ENCODE results near the gene SH3RF3. TPM values are rescaled to one million over a fixed set of nuclear protein-coding genes. Genes with fewer than 3 reads are reported as not detected.

The SH3RF3 gene
- total RNA-seq, 1 donor from 2014 or later, result 0.28 TPM

GRCh38 chr2:109084341-109084740, 44.7 kb upstream of the SH3RF3 start:
- Mint-ChIP-seq H3K36me3 (no peaks in the 10 kb centered on the region), H3K4me1 (peaks cover 7% of the 10 kb centered on the region), H3K27me3 (ENCODE audit: insufficient read depth, low read depth) (peaks cover 4% of the 10 kb centered on the region), H3K4me3 (no peak overlapping the region), H3K27ac (no peak overlapping the region), H3K9me3 (peaks cover 14% of the 10 kb centered on the region)
- no peak overlapping the region for H3K4me3 ChIP-seq
- no peaks in the 10 kb centered on the region for H3K4me1 ChIP-seq
- H3K4me2 ChIP-seq, result no peak overlapping the region
- H3K9ac ChIP-seq, result no peak overlapping the region
- H4K20me1 ChIP-seq (ENCODE audit: low read depth), result no peaks in the 10 kb centered on the region
- no peak for DNase-seq (ENCODE audit: low spot score)
- no peaks in the 10 kb centered on the region for H3K79me2 ChIP-seq (ENCODE audit: low read depth)
- TF ChIP-seq EZH2phosphoT487 (IDR thresholded peaks at IDR 0.05) (no peak), EZH2 (IDR thresholded peaks at IDR 0.05) (no peak), CTCF (IDR thresholded peaks at IDR 0.05) (no peak)
- H3K36me3 ChIP-seq, result no peaks in the 10 kb centered on the region
- H3K27me3 ChIP-seq, result no peaks in the 10 kb centered on the region
- H3F3A ChIP-seq (ENCODE audit: low read depth), result no peaks in the 10 kb centered on the region
- no peak overlapping the region for H3K27ac ChIP-seq
- no peaks in the 10 kb centered on the region for H3K9me3 ChIP-seq (ENCODE audit: low read depth)
- H2AFZ ChIP-seq (replicated peaks), result no peak overlapping the region

GRCh38 chr2:109085912-109086742, 42.9 kb upstream of the SH3RF3 start:
- Mint-ChIP-seq H3K27me3 (ENCODE audit: insufficient read depth, low read depth) (peaks cover 5% of the 10 kb centered on the region), H3K4me1 (peaks cover under 1% of the 10 kb centered on the region), H3K4me3 (no peak overlapping the region), H3K9me3 (peaks cover 21% of the 10 kb centered on the region), H3K36me3 (no peaks in the 10 kb centered on the region), H3K27ac (no peak overlapping the region)
- Histone ChIP-seq H3K27me3 (no peaks in the 10 kb centered on the region), H3K4me3 (no peak overlapping the region), H3K9me3 (ENCODE audit: low read depth) (no peaks in the 10 kb centered on the region), H3K79me2 (ENCODE audit: low read depth) (no peaks in the 10 kb centered on the region), H3K27ac (no peak overlapping the region), H3K36me3 (no peaks in the 10 kb centered on the region), H3F3A (ENCODE audit: low read depth) (no peaks in the 10 kb centered on the region), H3K9ac (no peak overlapping the region), H4K20me1 (ENCODE audit: low read depth) (no peaks in the 10 kb centered on the region), H2AFZ (replicated peaks) (no peak overlapping the region), H3K4me1 (no peaks in the 10 kb centered on the region), H3K4me2 (no peak overlapping the region)
- no peak for TF ChIP-seq CTCF (IDR thresholded peaks at IDR 0.05)
- no peak for TF ChIP-seq EZH2phosphoT487 (IDR thresholded peaks at IDR 0.05)
- no peak for TF ChIP-seq EZH2 (IDR thresholded peaks at IDR 0.05)
- DNase-seq (ENCODE audit: low spot score), result no peak

DNA sequence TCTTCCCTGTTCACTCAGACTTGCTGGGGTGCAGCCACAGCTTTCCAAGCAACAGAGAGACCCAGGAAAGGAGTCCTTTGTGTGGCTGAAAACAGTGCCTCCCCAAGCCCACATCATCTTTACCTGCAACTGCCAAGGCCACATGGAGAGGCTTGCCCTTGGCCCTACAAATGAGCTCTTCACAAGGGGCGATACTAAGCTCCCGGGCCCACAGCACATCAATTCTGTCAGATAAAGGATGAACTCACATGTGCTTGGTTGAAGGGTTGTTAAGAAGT, 42.3 kb upstream of the SH3RF3 start:
- H3K36me3 ChIP-seq, result no peaks in the 10 kb centered on the region
- H3K4me3 ChIP-seq, result no peak overlapping the region
- no peak for TF ChIP-seq CTCF (IDR thresholded peaks at IDR 0.05)
- no peak for TF ChIP-seq EZH2phosphoT487 (IDR thresholded peaks at IDR 0.05)
- TF ChIP-seq EZH2 (IDR thresholded peaks at IDR 0.05), result no peak
- Mint-ChIP-seq H3K4me1 (no peaks in the 10 kb centered on the region), H3K27ac (no peak overlapping the region), H3K36me3 (no peaks in the 10 kb centered on the region), H3K27me3 (ENCODE audit: insufficient read depth, low read depth) (peaks cover 5% of the 10 kb centered on the region), H3K9me3 (peaks cover 21% of the 10 kb centered on the region), H3K4me3 (no peak overlapping the region)
- H3K9ac ChIP-seq, result no peak overlapping the region
- no peaks in the 10 kb centered on the region for H4K20me1 ChIP-seq (ENCODE audit: low read depth)
- H3K9me3 ChIP-seq (ENCODE audit: low read depth), result no peaks in the 10 kb centered on the region
- H3F3A ChIP-seq (ENCODE audit: low read depth), result no peaks in the 10 kb centered on the region
- H3K4me1 ChIP-seq, result no peaks in the 10 kb centered on the region
- H2AFZ ChIP-seq (replicated peaks), result no peak overlapping the region
- no peak overlapping the region for H3K27ac ChIP-seq
- H3K79me2 ChIP-seq (ENCODE audit: low read depth), result no peaks in the 10 kb centered on the region
- DNase-seq (ENCODE audit: low spot score), result no peak
- H3K27me3 ChIP-seq, result no peaks in the 10 kb centered on the region
- no peak overlapping the region for H3K4me2 ChIP-seq
